Stimulated activated CD8-positive, alpha-beta memory T cell treated with anti-CD3 and anti-CD28 coated beads, Interleukin-15, amount 100 ng/mL, for 1 hour (primary cell): ENCODE measurements around the gene KCTD5.

Experiments
- DNase-seq: peaks from one replicate; pipeline ENCODE4 v3.0.0-alpha.2; 2020; ENCODE audit warnings: low read depth

KCTD5 gene

GRCh38 chr16:2726923-2727322 lies 44.6 kb downstream of the KCTD5 start:
- no peak for DNase-seq

GRCh38 chr16:2728034-2728433 lies 45.7 kb downstream of the KCTD5 start:
- DNase-seq = no peak

- no peak for DNase-seq
Measured at GRCh38 chr16:2734844-2735515, 52.7 kb downstream of the KCTD5 start.

- no peak for DNase-seq
Measured at GRCh38 chr16:2736476-2737237, 54.3 kb downstream of the KCTD5 start.

DNA sequence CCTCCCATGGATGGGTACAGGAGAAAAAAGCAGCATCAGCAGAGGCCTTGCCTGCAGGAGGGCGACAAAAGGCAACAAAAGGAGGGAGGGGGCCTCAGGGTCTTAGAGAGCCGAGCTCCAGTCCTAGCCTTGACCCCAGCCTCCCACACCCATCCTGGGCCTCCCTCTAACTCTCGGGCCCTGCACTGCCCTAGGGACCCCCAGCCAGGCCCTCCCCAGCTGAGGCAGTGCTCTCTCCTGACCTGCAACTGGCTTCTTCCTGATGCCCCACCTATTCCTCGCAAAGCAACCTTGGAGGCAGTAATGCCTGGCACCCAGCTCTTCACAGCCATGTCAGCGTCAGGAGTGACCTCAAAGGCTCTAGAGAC lies 54.9 kb downstream of the KCTD5 start:
- no peak for DNase-seq

- DNase-seq = no peak
Measured at GRCh38 chr16:2737895-2738418, 55.6 kb downstream of the KCTD5 start.

DNA sequence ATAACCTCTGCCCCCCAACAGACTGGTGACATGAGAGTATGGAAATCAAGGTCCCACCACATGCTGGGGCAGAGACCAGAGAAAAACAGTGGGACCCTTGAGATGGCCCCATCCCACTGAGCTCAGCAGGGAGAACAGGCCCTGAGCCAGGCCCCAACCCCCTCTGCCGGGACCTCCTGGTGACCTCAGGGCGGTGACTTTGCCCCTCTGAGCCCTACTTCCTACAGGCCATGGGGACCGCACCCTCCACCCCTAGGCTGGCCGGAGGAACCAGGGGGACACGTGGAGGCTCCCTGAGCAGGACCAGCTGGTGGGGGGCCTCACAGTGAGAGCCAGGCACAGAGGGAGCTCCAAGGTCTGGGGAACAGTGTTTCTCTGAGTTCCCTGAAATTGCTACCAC lies 56.3 kb downstream of the KCTD5 start:
- DNase-seq = no peak

DNA sequence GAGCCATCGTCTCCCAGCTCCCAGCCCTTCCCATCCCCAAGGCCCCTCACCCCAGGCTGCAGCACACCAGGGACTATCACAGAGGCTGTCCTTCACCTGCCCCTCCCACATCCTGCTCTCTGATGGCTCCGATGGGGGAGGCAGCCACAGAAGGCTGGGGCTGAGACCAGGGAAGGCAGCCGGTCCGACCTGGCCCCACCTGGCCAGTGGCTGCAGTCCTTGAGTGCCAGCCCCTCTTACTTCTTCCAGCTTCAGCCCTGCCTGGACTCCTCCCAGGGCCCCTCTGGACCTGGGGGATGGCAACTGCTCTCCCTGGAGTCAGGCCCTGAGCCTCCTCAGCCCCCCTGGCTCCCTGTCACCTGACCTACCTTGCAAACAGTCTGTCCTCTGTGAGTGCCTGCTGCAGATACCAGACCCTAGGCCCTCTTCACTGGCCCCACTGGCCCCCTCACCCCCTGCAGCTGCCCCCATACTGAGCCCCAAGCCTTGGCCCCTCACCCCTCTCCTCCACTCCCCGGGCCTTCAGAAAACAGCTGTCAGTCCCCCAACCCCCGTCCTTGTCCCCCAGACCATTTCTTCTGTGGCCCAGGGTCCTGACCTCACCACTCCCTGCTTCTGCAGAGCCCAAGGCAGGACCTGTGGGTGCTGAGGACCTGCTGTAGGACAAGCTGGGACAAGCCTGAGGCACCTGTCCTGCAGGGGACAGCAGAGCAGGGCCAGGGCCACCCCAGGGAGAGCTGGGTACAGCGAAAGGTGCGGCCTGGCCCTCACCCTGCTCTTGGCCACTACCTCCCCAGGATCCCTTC lies 57.5 kb downstream of the KCTD5 start:
- no peak for DNase-seq

GRCh38 chr16:2740476-2740875 lies 58.2 kb downstream of the KCTD5 start:
- no peak for DNase-seq

DNA sequence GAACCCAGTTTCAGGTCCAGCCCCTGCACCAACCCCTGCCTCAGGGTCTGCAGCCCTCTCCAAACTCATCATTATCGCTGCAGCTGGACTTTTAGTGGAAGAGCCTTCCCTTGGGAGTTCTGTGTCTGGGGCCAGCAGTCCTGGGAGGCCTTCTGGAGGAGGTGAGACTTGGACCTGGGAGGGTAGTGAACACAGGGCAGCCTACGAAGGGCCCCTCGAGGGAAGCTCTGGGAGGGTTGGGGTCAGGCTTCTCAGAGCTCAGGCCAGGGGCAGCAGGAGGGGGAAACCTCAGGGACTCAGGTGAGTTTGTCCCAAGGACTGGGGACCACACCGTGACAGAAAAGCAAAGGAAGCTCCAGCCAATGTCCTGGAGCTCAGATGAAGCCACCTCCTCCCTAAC lies 58.8 kb downstream of the KCTD5 start:
- DNase-seq = no peak

DNA sequence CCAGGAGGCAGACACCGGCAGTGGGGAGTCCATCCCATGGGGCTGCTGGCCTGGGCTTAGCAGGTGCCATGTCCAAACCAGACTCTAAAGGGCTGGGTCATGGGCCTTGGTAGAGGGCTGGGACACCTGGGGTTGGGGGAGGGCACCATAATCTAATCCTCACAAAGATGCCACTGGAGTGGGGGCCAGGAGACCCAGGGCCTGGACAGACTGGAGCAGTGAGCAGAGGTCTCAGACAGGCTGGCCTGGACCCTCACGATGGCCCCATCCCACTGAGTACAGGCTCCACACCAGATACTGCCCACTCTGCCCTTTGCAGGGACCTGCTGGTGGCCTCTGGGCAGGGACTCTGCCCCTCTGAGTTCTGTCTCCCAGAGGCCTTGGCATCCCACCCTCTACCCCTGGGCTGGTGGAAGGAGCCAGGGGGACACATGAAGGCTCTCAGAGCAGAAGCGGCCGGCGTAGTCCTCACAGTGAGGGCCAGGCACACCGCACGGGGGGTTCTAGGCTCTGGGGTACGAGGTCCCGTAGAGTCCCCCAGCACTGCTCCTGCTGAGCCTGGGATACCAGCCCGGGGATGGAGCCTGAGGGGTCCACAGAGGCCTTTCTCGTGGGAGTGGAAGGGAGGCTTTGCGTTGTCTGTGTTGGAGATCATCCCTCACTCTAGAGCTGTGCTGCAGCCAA lies 60.1 kb downstream of the KCTD5 start:
- no peak for DNase-seq

- DNase-seq = no peak
Measured at GRCh38 chr16:2743007-2743810, 60.9 kb downstream of the KCTD5 start.

GRCh38 chr16:2744711-2745110 lies 62.4 kb downstream of the KCTD5 start:
- no peak for DNase-seq

GRCh38 chr16:2745116-2745890 lies 63.0 kb downstream of the KCTD5 start:
- no peak for DNase-seq

- no peak for DNase-seq
Measured at GRCh38 chr16:2745961-2746360, 63.6 kb downstream of the KCTD5 start.

DNA sequence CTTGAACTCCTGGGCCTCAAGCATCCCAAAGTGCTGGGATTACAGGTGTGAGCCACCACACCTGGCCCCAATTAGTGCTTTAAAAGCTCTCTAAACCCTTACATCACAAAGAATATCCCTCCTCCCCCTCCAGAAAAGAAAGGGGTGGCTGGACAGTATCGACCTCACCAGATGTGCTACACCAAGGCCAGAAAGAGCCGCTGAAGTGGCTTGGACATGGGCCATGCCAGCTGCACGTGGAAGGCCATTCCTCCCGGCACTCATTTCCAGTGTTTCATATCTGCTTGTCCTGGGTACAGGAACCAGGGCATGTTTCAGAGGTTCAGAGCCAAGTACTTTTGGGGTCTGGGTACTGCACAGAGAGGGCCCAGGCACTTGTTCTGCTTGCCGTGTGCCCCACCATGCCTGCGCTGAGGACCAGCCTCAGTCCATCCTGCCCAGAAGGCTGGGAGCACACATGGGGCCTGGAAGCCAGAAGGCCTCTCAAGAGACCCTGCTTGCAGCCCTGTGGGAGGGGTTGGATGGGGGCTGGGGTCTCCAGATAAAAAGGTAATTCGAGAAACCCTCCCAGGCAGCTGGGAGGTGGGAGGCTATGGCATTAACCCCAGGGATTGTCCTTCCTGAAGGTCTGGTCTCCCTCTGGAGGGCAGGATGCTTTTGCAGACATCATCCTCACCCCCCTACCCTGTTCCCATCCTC lies 66.6 kb downstream of the KCTD5 start:
- DNase-seq = no peak

GRCh38 chr16:2749476-2749875 lies 67.2 kb downstream of the KCTD5 start:
- DNase-seq = no peak

DNA sequence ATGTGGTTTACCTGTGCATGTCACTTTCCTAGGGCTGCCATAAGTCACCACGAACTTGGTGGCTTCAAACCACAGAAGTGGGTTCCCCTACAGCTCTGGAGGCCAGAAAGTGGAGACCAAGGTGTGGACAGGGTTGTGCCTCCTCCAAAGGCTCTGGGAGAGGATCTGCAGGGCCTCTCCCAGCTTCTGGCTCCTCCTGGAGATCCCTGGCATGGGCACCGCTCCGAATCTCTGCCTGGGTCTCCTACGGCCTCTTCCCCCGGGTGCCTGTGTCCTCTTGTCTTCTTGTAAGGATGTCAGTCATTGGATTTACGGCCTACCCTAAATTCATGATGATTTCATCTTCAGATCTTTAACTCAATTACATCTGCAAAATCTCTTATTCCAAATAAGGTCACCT lies 67.6 kb downstream of the KCTD5 start:
- no peak for DNase-seq

- DNase-seq = no peak
Measured at GRCh38 chr16:2751577-2752034, 69.3 kb downstream of the KCTD5 start.
